ENCODE results near the gene TICRR. TPM values are rescaled to one million over a fixed set of nuclear protein-coding genes. Genes with fewer than 3 reads are reported as not detected.

Gene TICRR
- total RNA-seq, 1 donor from 2014 or later = 0.10 TPM

DNA sequence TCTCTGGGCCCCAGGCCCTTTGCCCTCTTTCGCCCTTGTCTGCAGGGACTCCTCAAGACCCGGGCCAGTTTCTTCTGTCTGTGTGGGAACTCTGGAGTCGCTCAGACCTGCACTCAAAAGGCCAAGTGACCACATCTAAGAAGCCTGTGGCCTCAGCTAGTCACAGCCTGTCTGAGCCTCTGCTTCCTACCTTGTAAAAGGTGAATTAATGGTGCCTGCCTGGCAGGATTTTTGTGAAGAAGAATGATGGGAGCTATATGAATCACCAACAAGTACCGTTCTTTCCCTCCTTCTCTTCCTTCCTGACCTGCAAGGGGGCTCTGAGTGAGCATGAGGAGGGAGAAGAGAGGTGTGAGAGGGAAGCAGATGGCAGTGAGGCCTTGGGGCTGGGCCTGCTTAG is 96.4 kb downstream of the TICRR start:
- ATAC-seq = no peak
- DNase-seq (ENCODE audit: low spot score) = no peak

GRCh38 chr15:89672221-89673164 is 97.2 kb downstream of the TICRR start:
- DNase-seq (ENCODE audit: low spot score) = no peak
- ATAC-seq = no peak

- DNase-seq (ENCODE audit: low spot score) (no peak), ATAC-seq (no peak)
Measured at GRCh38 chr15:89673165-89673512, 97.9 kb downstream of the TICRR start.

DNA sequence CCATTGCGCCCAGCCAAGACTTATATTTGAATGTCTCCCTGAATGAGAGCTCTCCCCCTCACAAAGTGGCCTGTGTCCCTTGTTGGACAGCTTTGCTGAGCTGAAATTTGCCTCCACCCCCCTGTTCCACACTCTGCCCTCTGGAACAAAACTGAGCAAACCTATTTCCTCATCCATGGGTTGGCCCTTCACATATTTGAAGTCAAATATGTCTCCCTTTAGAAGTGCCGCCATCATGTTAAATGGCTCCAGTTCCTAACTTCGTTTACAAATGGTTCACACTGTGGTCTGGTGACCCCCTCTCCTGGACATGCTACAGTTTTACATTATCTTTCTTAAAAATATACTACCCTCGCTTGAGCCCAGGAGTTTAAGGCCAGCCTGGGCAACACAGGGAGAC is 99.3 kb downstream of the TICRR start:
- ATAC-seq (peak; percentile 78), DNase-seq (ENCODE audit: low spot score) (peak; percentile 80)

DNA sequence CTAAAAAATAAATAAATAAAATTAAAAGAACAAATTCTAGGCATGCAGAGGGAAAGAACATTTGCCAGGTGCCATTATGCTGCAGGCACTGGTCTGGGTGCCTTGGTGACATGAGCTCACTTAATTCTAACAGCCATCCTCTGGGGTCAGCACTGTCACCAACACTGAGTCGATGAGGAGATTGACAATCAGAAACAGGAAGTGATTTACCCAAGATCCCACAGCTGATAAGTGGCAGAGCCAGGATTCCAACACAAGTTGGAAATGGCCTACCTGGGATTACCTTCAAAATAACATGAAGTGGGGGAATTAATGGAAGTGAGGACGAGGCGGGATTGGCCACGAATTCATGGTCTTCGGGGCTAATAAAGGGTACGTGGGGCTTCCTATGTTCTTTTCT is 100.3 kb downstream of the TICRR start:
- ATAC-seq = no peak
- DNase-seq (ENCODE audit: low spot score) = no peak

DNA sequence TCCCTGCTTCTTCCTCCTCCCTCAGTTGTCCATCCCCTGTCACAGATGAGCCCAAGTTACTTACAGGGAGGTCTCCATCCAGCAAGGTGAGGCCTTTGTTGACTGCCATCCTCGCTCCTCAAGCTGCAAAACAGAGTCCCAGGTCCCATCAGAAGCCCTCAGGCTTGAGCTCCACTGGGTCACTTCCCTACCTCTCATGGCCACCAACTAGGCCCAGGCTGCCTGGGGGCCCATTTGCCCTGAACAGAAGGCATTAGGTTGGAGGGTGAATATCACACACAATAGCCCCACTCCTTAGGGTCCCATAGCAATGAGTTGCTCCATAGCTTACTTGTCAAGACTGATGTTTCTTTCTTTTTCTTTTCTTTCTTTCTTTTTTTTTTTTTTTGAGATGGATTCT is 102.1 kb downstream of the TICRR start:
- DNase-seq (ENCODE audit: low spot score) (no peak), ATAC-seq (no peak)

Other genes with a start within 250 kb of the TICRR start
- gene POLG, start 240.6 kb upstream of the TICRR start, total RNA-seq = 36.0 TPM
- gene RHCG, start 78.9 kb upstream of the TICRR start, total RNA-seq = 0.15 TPM
- gene KIF7, start 80.0 kb downstream of the TICRR start, total RNA-seq = 1.1 TPM
- 38.1 TPM for gene PLIN1, start 103.9 kb downstream of the TICRR start, total RNA-seq
- 25.8 TPM for gene PEX11A, start 115.3 kb downstream of the TICRR start, total RNA-seq
- not detected for gene WDR93, start 115.3 kb downstream of the TICRR start, total RNA-seq
- 3.1 TPM for gene MESP1, start 175.8 kb downstream of the TICRR start, total RNA-seq
- 0.15 TPM for gene MESP2, start 200.9 kb downstream of the TICRR start, total RNA-seq
- gene ANPEP, start 239.4 kb downstream of the TICRR start, total RNA-seq = 383 TPM

All from left lobe of liver (tissue), 2 donors.